Measurements from ENCODE around the gene FARP1.

DNA sequence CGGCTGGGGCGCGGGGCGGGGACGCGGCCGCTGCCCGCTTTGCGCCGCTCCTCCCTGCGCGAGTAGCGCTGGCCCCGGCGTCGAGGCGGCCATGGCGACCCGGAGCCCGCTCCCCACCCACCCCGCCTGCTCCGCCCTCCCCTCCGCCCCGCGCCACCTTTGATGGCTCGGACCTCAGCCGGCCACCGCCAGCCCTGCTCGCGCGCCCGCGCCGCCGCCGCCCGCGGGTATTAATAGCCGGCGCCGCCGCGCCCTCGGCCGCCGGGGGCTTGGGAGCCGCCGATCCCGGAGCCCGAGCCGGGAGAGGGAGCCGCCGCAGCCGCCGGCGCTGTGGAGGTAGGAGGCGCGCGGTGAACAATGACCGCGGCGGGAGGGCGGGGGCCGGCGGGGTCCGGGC is 261 bp downstream of the FARP1 start:
- TF ChIP-seq, protein P1, sequence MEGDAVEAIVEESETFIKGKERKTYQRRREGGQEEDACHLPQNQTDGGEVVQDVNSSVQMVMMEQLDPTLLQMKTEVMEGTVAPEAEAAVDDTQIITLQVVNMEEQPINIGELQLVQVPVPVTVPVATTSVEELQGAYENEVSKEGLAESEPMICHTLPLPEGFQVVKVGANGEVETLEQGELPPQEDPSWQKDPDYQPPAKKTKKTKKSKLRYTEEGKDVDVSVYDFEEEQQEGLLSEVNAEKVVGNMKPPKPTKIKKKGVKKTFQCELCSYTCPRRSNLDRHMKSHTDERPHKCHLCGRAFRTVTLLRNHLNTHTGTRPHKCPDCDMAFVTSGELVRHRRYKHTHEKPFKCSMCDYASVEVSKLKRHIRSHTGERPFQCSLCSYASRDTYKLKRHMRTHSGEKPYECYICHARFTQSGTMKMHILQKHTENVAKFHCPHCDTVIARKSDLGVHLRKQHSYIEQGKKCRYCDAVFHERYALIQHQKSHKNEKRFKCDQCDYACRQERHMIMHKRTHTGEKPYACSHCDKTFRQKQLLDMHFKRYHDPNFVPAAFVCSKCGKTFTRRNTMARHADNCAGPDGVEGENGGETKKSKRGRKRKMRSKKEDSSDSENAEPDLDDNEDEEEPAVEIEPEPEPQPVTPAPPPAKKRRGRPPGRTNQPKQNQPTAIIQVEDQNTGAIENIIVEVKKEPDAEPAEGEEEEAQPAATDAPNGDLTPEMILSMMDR (IDR thresholded peaks at IDR 0.05): peak in 1 of 4 experiments; percentile 5
- TF ChIP-seq EP300 (IDR thresholded peaks at IDR 0.05): no peak
- TF ChIP-seq POLR2A (IDR thresholded peaks at IDR 0.05): no peak
- no peak for TF ChIP-seq POLR2AphosphoS5 (IDR thresholded peaks at IDR 0.05)

All from gastroesophageal sphincter (tissue), 3 donors.